K562 (cell line): ENCODE data around the gene LRRC70. TPM values are rescaled to one million over a fixed set of nuclear protein-coding genes. Genes with fewer than 3 reads are reported as not detected.
A peak's percentile ranks its signal among the peaks of the same experiment; 100 is the strongest.

Experiments
- ATAC-seq: fragments of 200-7000 bp; cut with Tn5 transposase; 3 replicates; pipeline ENCODE4 v1.9.1; 2020; ENCODE audit warnings: moderate library complexity
- BruUV-seq: library from RNA; stranded (reverse); fragments of 400-500 nt; replicated peaks from 2 replicates; lab custom pipeline; 2021; lab: Mats Ljungman, UMichigan
- CTCF ChIA-PET: fragments of 300-600 bp; formaldehyde crosslinking; extraction: SDS; loops from one replicate; lab custom pipeline; 2021; ENCODE audit warnings: low intra/inter-chr PET ratio; lab: Yijun Ruan, JAX
- POLR2A ChIA-PET: fragments of 300-600, 350-650 bp; sonication (Branson Sonifier 250); formaldehyde crosslinking; extraction: SDS; loops from one replicate; lab custom pipeline; 2021; ENCODE audit warnings: antibody characterized with exemption, inconsistent platforms; lab: Yijun Ruan, JAX
- DNase-seq, 4 experiments: peaks; one replicate each; pipeline versions ENCODE4 v3.0.0 to v3.0.0-alpha.2; 2011 to 2018; ENCODE audit warnings: low spot score in 3 of 4, mixed read lengths in 3 of 4; ENCODE audit errors: extremely low read depth in 1 of 4
- FAIRE-seq: peaks from 2 replicates; lab custom pipeline; 2011; peaks lifted over from hg19 to GRCh38; lab: Jason Lieb, UNC
- H2AFZ ChIP-seq: 2 replicates; pipeline ENCODE4 v1.6.0; 2011; ENCODE audit warnings: low read depth, low read length, control low read depth, inconsistent platforms
- H3K27ac ChIP-seq: fragments of 200-600 bp; 3 replicates; pipeline ENCODE4 v1.8.0; 2011; ENCODE audit warnings: low read depth, mild to moderate bottlenecking, control low read depth, inconsistent platforms, low read length, moderate library complexity, mixed read lengths; ENCODE audit errors: extremely low read depth
- H3K27me3 ChIP-seq, 2 experiments: fragments of 300-600 bp in 1 of 2; 2 replicates in 1 of 2; 3 replicates in 1 of 2; pipeline versions ENCODE4 v1.6.0 to v1.8.0; 2011; ENCODE audit warnings: inconsistent platforms in 2 of 2, low read length in 2 of 2, mild to moderate bottlenecking in 1 of 2, mixed read lengths in 1 of 2, moderate library complexity in 1 of 2; ENCODE audit not compliant: control insufficient read depth in 2 of 2, insufficient read depth in 2 of 2
- H3K36me3 ChIP-seq: fragments of 300-600 bp; 3 replicates; pipeline ENCODE4 v1.8.0; 2011; ENCODE audit warnings: mild to moderate bottlenecking, low read length, inconsistent platforms; ENCODE audit not compliant: control insufficient read depth, insufficient read depth
- H3K4me1 ChIP-seq, 2 experiments: fragments of 200-600 bp in 1 of 2; replicated peaks in 1 of 2; 2 replicates in 1 of 2; 3 replicates in 1 of 2; pipeline versions ENCODE4 v1.5.1 to v1.8.0; 2011; ENCODE audit warnings: inconsistent platforms in 2 of 2, low read length in 2 of 2, mild to moderate bottlenecking in 1 of 2, mixed read lengths in 1 of 2, moderate library complexity in 1 of 2; ENCODE audit not compliant: control insufficient read depth in 2 of 2, insufficient read depth in 2 of 2
- H3K4me2 ChIP-seq: 2 replicates; pipeline ENCODE4 v1.6.1; 2011; ENCODE audit warnings: low read length, control low read depth, inconsistent platforms, mixed read lengths; ENCODE audit not compliant: insufficient read depth
- H3K4me3 ChIP-seq: fragments of 200-600 bp; sonication (generic), shearing (Covaris generic); 2 replicates; pipeline ENCODE4 v1.5.1; 2016; ENCODE audit warnings: control low read depth, inconsistent platforms
- H3K79me2 ChIP-seq: fragments of 200-600 bp; 3 replicates; pipeline ENCODE4 v1.8.0; 2011; ENCODE audit warnings: low read length, inconsistent platforms; ENCODE audit not compliant: control insufficient read depth, insufficient read depth
- H3K9ac ChIP-seq, 2 experiments: 2 replicates each; pipeline versions ENCODE4 v1.6.0 to v1.6.1; 2011; ENCODE audit warnings: low read depth in 2 of 2, low read length in 2 of 2, control low read depth in 1 of 2, inconsistent platforms in 1 of 2, mild to moderate bottlenecking in 1 of 2, mixed read lengths in 1 of 2; ENCODE audit not compliant: insufficient read depth in 1 of 2
- H3K9me1 ChIP-seq: one replicate; pipeline ENCODE4 v1.6.0; 2011; ENCODE audit warnings: inconsistent platforms, mild to moderate bottlenecking, low read length, moderate library complexity; ENCODE audit not compliant: control insufficient read depth, insufficient read depth
- H3K9me3 ChIP-seq: replicated peaks from 2 replicates; pipeline ENCODE4 v1.5.1; 2011; ENCODE audit warnings: low read depth, low read length, inconsistent platforms; ENCODE audit not compliant: control insufficient read depth, insufficient read depth
- H4K20me1 ChIP-seq: replicated peaks from 2 replicates; pipeline ENCODE4 v1.6.1; 2011; ENCODE audit warnings: low read length, inconsistent platforms, mixed read lengths; ENCODE audit not compliant: control insufficient read depth, insufficient read depth
- BRF2 ChIP-seq: IDR thresholded peaks from 3 replicates; pipeline ENCODE4 v1.6.1; 2011; ENCODE audit warnings: borderline replicate concordance, mild to moderate bottlenecking; ENCODE audit not compliant: insufficient read length, insufficient read depth
- HMG20B ChIP-seq: fragments of 250-450 bp; sonication (Bioruptor Pico); IDR thresholded peaks from 2 replicates; pipeline ENCODE4 v1.5.0; 2021; ENCODE audit warnings: mild to moderate bottlenecking
- MGA ChIP-seq: fragments of 450-650 bp; IDR thresholded peaks from 2 replicates; pipeline ENCODE4 v1.6.1; 2016; ENCODE audit warnings: mild to moderate bottlenecking, moderate library complexity
- NR2F6 ChIP-seq: fragments of 450-650 bp; formaldehyde crosslinking; IDR thresholded peaks from 2 replicates; pipeline ENCODE4 v1.4.0; 2020; ENCODE audit warnings: mild to moderate bottlenecking
- PTTG1 ChIP-seq: fragments of 450-650 bp; IDR thresholded peaks from 2 replicates; pipeline ENCODE4 v1.6.1; 2016; ENCODE audit warnings: low read depth, mild to moderate bottlenecking, missing genetic modification characterization, missing compliant biosample characterization
- SNRNP70 ChIP-seq: fragments of 200-400 bp; formaldehyde crosslinking; optimal IDR thresholded peaks from 2 replicates; pipeline ENCODE3; 2017; ENCODE audit warnings: low read depth, low read length
- ZNF24 ChIP-seq: fragments of 450-650 bp; IDR thresholded peaks from 2 replicates; pipeline ENCODE4 v1.6.1; 2016
- ZNF584 ChIP-seq: fragments of 200-800 bp; sonication (Bioruptor generic); IDR thresholded peaks from 2 replicates; pipeline ENCODE4 v1.6.1; 2016; ENCODE audit warnings: low read depth, mild to moderate bottlenecking, missing genetic modification characterization, missing compliant biosample characterization
- WGBS: fragments of 100-300 bp; shearing (Covaris generic); methylation state at CpG from one replicate; pipeline ENCODE4 v1.1.6; 2016; ENCODE audit warnings: low coverage, mixed read lengths; ENCODE audit not compliant: insufficient coverage; ENCODE audit errors: missing lambda C conversion rate; 5-methylcytosine and 5-hydroxymethylcytosine counted together
- in situ Hi-C: fragments of 300-500 bp; cut with MboI; formaldehyde crosslinking; loops from 4 replicates; pipeline ENCODE4 v1.15.0; 2018; ENCODE audit warnings: inconsistent platforms, mixed read lengths
- intact Hi-C: fragments of 100-400 bp; cut with micrococcal nuclease; formaldehyde crosslinking; loops from 2 replicates; pipeline ENCODE4 v1.14.2; 2022
- polyA plus RNA-seq, 8 experiments: library from polyadenylated mRNA; depleted of rRNA in 4 of 8; stranded (reverse) in 5 of 8; unstranded in 3 of 8; fragments of >200 nt; fragmentation: Nextera tagmentation in 2 of 8; fragmentation: Illumina TruSeq in 1 of 8; extraction: Ambion mirVana in 2 of 8; extraction: Trizol in 1 of 8; gene quantifications; 2 replicates each; pipeline versions ENCODE4 v1.2.1 to v1.2.3, GENCODE V29; 2011 to 2014; ENCODE audit warnings: inconsistent platforms in 1 of 8, missing spikeins in 1 of 8
- total RNA-seq, 7 experiments: library from RNA; depleted of rRNA in 6 of 7; stranded (reverse); fragments of >200 nt in 6 of 7; fragmentation: Illumina TruSeq in 2 of 7; extraction: Trizol in 2 of 7; gene quantifications; 2 replicates each; pipeline versions ENCODE4 v1.2.1 to v1.2.3, GENCODE V29; 2011 to 2021; ENCODE audit warnings: low replicate concordance in 1 of 7

LRRC70 gene
- total and polyA plus RNA-seq, 9 of the 15 experiments (the other 6 are each of a cell fraction or from before 2014, with no cell fraction given), result 0.21 to 2.1 (median 0.73) TPM

GRCh38 chr5:62536232-62536631 is 42.4 kb upstream of the LRRC70 start:
- Histone ChIP-seq H3K36me3 (peaks cover 49% of the 10 kb centered on the region), H3K9me1 (no peaks in the 10 kb centered on the region), H3K4me1 (peaks cover 0 to 4% of the 10 kb centered on the region in 2 experiments; a peak in 2 of 5 replicates), H3K9ac (no peak overlapping the region), H4K20me1 (no peaks in the 10 kb centered on the region; the same call in 1 of the 2 replicates), H2AFZ (no peak overlapping the region), H3K79me2 (no peaks in the 10 kb centered on the region; the same call in 2 of the 3 replicates), H3K27ac (no peak overlapping the region), H3K4me2 (no peak overlapping the region), H3K9me3 (no peaks in the 10 kb centered on the region), H3K4me3 (no peak overlapping the region), H3K27me3 (no peaks in the 10 kb centered on the region)
- ATAC-seq, result no peak
- in situ Hi-C loops, result no loop called here
- DNase-seq, result no peak
- intact Hi-C loops, result no loop called here
- ChIA-PET POLR2A (no interaction called here), CTCF (no interaction called here)
- no TSS peak for BruUV-seq
- FAIRE-seq, result no peak
- TF ChIP-seq ZNF584 (no peak), NR2F6 (CRISPR knock-in tag) (no peak), BRF2 (no peak), ZNF24 (peak; percentile 93), SNRNP70 (no peak), HMG20B (no peak), PTTG1 (tag) (no peak), MGA (no peak)
- 100% methylated on average over 2 of the region's 2 CpGs for WGBS
